HUES48 (cell line): Measurements from ENCODE around the gene XKR3.

Experiments
- H3K27ac ChIP-seq: one replicate; pipeline ENCODE4 v1.7.0; 2013; ENCODE audit warnings: low read depth, low read length, inconsistent platforms
- H3K27me3 ChIP-seq: 2 replicates; pipeline ENCODE4 v1.6.1; 2013; ENCODE audit warnings: mild to moderate bottlenecking, low read length; ENCODE audit not compliant: control insufficient read depth, insufficient read depth
- H3K36me3 ChIP-seq: 2 replicates; pipeline ENCODE4 v1.6.1; 2013; ENCODE audit warnings: low read length; ENCODE audit not compliant: control insufficient read depth, insufficient read depth
- H3K4me1 ChIP-seq: 2 replicates; pipeline ENCODE4 v1.6.1; 2013; ENCODE audit warnings: mild to moderate bottlenecking, low read length; ENCODE audit not compliant: control insufficient read depth, insufficient read depth
- H3K4me3 ChIP-seq: 2 replicates; pipeline ENCODE4 v1.5.1; 2013; ENCODE audit warnings: mild to moderate bottlenecking, low read depth, low read length
- H3K9ac ChIP-seq: 2 replicates; pipeline ENCODE4 v1.6.1; 2013; ENCODE audit warnings: mild to moderate bottlenecking, low read depth, low read length, moderate library complexity
- H3K9me3 ChIP-seq: 2 replicates; pipeline ENCODE4 v1.6.1; 2013; ENCODE audit warnings: low read length; ENCODE audit not compliant: control insufficient read depth, insufficient read depth

The XKR3 gene

DNA sequence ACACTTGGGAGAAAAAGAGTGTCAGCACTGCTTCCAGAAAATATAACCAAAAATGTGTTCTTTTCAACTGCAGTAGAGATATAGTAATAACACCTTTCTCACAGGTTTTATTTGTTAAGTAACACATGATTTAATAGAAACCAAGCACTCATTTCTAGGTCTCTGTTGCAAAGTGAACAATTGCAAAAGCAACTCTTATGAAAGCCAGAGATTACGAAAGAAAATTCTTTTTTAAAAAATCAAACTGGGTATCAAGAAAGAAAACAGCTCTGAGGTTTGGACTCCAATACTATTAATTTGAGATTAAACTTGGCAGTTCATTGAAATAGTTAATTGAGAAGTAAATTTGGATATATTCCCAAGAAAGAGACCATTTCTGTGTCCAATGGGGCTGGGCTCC, 9.8 kb upstream of the XKR3 start:
- Histone ChIP-seq H3K4me1 (peaks cover 4% of the 10 kb centered on the region; the same call in 1 of the 2 replicates), H3K27me3 (no peaks in the 10 kb centered on the region), H3K9ac (no peak overlapping the region), H3K4me3 (no peak overlapping the region), H3K36me3 (no peaks in the 10 kb centered on the region), H3K27ac (no peak overlapping the region), H3K9me3 (no peaks in the 10 kb centered on the region)

DNA sequence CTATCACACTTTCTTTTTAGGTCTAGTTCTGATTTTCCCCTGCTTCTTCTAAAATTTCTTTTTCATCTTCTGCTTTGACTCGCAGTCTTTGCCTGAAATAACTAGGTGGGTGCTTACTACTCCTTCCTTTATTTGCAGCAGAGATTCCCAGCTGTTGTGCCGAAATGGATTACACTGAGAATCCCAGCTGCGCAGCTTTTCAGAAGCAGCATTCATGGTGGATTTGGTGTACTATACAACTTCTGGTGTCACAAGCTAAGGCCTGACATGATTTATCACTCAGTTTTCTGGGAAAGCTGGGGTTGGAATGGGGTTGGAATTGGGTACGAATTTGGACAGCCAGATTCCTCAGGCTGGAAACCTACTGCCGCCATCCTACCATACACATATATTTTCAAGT, 6.0 kb upstream of the XKR3 start:
- H3K36me3 ChIP-seq: no peaks in the 10 kb centered on the region
- no peak overlapping the region for H3K4me3 ChIP-seq
- no peaks in the 10 kb centered on the region for H3K9me3 ChIP-seq
- H3K9ac ChIP-seq: no peak overlapping the region
- peaks cover 4% of the 10 kb centered on the region; the same call in 1 of the 2 replicates for H3K4me1 ChIP-seq
- H3K27me3 ChIP-seq: no peaks in the 10 kb centered on the region
- no peak overlapping the region for H3K27ac ChIP-seq

DNA sequence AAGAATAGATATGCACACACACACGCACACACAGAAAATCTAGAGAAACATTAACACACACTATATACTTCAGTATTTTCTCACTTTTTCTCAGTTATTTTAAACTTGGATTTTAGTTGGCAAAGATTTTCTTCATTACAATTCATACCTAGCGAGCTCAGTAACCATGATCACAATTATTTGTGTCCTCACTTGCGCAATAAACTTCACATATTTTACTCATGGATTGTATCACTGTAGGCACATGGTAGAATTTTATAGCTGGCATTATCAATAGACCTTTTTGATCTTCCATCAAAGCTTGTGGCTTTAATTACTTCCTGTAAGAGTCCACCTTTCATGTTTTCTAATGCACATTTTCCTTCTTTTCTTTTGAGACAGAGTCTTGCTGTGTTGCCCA, 4.8 kb upstream of the XKR3 start:
- H3K4me1 ChIP-seq: peaks cover 11% of the 10 kb centered on the region
- H3K4me3 ChIP-seq: no peak overlapping the region
- H3K27me3 ChIP-seq: no peaks in the 10 kb centered on the region
- no peaks in the 10 kb centered on the region for H3K9me3 ChIP-seq
- H3K9ac ChIP-seq: no peak overlapping the region
- no peaks in the 10 kb centered on the region for H3K36me3 ChIP-seq
- no peak overlapping the region for H3K27ac ChIP-seq

DNA sequence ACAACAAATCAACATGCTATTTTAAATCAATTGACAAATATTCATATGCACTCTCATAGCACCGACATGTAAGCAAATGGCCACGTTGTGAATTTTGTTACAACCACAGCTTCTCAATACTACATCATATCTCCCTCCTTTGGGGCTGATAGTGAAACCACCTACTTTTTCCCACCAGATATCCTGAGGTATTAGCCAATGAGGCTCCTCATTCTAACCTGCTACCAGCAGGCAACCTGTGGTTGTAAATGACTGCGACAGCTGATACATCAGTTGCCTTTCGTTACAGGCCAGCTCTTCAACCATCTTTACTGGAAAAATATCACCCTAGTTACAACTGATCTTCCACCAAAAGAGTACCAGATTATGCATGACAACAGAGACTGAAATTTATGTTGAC, 3.7 kb upstream of the XKR3 start:
- Histone ChIP-seq H3K4me1 (peaks cover 16% of the 10 kb centered on the region), H3K4me3 (no peak overlapping the region), H3K9ac (no peak overlapping the region), H3K9me3 (no peaks in the 10 kb centered on the region), H3K27me3 (no peaks in the 10 kb centered on the region), H3K36me3 (no peaks in the 10 kb centered on the region), H3K27ac (no peak overlapping the region)

DNA sequence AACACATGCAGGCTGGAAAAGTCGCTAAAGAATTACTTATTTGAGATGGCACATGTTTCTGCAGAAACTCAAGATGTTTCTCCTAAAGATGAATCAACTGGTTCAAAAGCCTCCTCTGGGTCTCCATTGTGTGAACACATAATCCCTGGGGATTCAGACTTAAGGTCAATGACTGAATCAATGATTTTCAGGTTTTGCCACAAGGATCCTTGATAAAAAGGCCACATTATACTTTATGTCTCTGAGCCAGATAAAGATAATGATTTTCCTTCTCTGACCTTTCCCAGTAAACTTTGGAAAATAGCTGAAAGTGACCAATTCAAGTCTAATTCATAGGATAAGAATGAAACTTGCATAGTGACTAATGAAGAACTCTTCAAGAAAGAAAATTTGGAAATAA, 2.3 kb upstream of the XKR3 start:
- H3K9me3 ChIP-seq: no peaks in the 10 kb centered on the region
- H3K4me3 ChIP-seq: no peak overlapping the region
- no peak overlapping the region for H3K9ac ChIP-seq
- H3K36me3 ChIP-seq: no peaks in the 10 kb centered on the region
- H3K27me3 ChIP-seq: no peaks in the 10 kb centered on the region
- peaks cover 13% of the 10 kb centered on the region for H3K4me1 ChIP-seq
- no peak overlapping the region for H3K27ac ChIP-seq

DNA sequence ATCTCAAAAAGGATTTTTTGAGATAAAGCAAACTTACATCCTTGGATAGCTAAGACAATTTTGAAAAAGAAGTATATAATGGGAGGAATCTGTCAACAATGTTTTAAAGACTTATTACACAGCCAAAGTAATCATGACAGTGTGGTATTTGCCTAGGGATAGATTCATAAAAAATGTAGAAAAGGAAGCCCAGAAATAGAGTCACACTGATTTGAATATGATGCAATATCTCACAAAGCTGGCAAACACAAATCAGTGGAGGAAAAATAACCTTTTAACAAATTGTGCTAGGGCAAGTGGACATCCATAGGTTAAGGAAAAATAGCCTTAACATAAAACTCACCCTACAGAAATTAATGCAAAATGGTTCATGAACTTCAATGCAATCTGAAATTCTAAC, 6.0 kb downstream of the XKR3 start:
- Histone ChIP-seq H3K27ac (no peak overlapping the region), H3K4me1 (no peaks in the 10 kb centered on the region), H3K9me3 (no peaks in the 10 kb centered on the region), H3K36me3 (no peaks in the 10 kb centered on the region), H3K27me3 (no peaks in the 10 kb centered on the region), H3K4me3 (no peak overlapping the region), H3K9ac (no peak overlapping the region)

DNA sequence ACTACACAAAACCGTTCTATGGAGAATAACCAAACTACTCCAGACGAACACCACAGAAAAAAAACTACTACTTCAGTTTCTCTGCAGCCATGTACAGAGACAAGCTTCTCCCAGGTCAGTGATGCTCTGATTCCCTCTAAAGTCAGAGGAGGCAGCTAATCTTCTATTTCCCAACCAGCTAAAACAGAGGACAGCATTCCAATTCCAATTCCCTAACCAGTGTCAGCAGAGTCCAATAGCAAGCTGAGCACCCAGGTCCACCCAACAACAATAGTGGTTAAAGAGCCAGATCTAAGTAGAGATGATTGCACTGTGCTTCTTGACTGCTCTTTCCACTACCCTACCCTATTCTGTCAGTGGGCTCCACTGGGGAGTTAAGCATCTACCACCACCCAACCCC, 6.7 kb downstream of the XKR3 start:
- H3K27me3 ChIP-seq: no peaks in the 10 kb centered on the region
- no peak overlapping the region for H3K9ac ChIP-seq
- no peaks in the 10 kb centered on the region for H3K9me3 ChIP-seq
- no peak overlapping the region for H3K4me3 ChIP-seq
- H3K4me1 ChIP-seq: no peaks in the 10 kb centered on the region
- no peak overlapping the region for H3K27ac ChIP-seq
- no peaks in the 10 kb centered on the region for H3K36me3 ChIP-seq

DNA sequence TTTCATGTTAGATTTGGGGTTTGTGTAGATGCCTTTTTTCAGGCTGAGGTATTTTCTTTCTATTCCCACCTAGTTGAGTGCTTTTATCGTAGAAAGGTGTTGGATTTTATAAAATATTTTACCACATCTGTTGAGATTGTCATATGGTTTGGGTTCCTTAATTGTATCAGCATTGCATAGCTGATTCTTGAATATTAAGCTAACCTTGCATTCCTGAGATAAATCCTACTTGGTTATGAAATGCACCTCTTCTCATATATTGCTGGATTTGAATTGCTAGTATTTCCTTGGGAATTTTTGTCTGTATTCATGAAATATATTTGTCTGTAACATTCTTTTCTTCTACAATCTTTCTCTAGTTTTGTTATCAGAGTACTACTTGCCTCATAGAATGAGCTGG, 10.1 kb downstream of the XKR3 start:
- H3K4me1 ChIP-seq: no peaks in the 10 kb centered on the region
- no peak overlapping the region for H3K4me3 ChIP-seq
- H3K9ac ChIP-seq: no peak overlapping the region
- no peaks in the 10 kb centered on the region for H3K9me3 ChIP-seq
- H3K27ac ChIP-seq: no peak overlapping the region
- no peaks in the 10 kb centered on the region for H3K27me3 ChIP-seq
- no peaks in the 10 kb centered on the region for H3K36me3 ChIP-seq

DNA sequence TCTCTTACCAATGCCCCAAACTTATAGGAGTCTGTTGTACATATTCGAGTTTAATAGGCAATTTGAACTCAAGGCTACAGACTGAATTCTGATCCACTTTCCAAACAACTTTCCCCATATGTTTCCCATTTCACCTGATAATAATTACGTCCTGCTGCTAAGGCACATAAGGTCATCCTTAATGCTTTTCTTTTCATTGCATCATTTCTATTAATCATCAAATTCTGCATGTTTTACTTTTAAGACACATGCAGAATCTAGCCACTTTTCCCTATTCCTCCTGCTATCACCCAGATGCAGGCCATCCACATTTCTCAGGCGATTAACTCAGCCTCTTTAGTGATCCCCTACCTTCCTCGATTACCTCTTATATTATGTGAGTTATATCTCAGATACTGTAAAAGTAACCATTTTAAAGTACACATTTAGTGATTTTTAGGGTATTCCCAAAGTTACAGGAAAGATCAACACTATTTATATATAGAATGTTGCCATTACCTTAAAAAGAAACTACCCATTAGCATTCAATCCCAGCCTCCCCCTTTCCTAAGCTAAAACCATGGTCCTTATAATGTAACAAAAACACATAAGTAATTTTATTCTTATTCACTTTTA, 14.9 kb downstream of the XKR3 start:
- H3K4me1 ChIP-seq: peaks cover 32% of the 10 kb centered on the region
- no peaks in the 10 kb centered on the region for H3K27me3 ChIP-seq
- no peak overlapping the region for H3K9ac ChIP-seq
- H3K36me3 ChIP-seq: no peaks in the 10 kb centered on the region
- no peak overlapping the region for H3K4me3 ChIP-seq
- H3K27ac ChIP-seq: no peak overlapping the region
- H3K9me3 ChIP-seq: no peaks in the 10 kb centered on the region

DNA sequence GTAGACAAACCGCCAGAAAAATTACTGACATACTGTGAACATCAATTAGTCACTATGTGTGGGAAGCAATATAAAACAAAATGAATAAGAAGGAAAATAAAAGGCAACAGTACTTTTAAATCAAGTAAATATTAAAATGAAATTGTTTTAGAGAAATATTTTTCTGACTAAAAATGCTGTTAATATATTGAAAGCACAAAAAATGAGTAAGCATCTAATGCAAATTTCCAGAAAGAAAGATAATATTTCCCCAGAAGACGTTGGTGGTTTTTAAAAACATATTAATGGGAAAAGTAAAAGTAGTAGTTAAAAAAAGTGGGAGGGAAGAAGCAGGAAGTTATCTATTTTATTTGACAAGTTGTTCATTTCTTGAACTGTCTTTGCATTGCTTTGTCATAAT, 16.5 kb downstream of the XKR3 start:
- H3K9me3 ChIP-seq: no peaks in the 10 kb centered on the region
- no peaks in the 10 kb centered on the region for H3K27me3 ChIP-seq
- H3K27ac ChIP-seq: no peak overlapping the region
- H3K36me3 ChIP-seq: no peaks in the 10 kb centered on the region
- peaks cover 40% of the 10 kb centered on the region for H3K4me1 ChIP-seq
- H3K9ac ChIP-seq: no peak overlapping the region
- no peak overlapping the region for H3K4me3 ChIP-seq

DNA sequence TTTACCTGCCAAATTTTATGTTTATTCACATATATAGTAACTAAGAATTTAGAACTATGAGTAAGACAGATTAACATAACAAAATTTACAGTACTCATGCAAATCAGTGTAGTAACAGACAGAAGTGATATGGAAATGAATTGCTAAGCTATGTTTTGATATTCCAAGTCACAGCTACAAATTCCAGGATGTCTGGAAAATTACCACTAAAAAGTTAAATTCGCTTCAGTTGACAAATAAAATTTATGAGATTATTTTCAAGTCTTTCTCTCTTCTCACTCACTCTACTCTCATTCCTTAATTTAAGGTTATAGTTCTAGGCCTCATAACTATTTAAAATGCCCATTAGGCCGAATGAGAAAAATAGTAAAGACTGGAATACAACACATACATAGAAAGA, 18.1 kb downstream of the XKR3 start:
- Histone ChIP-seq H3K4me3 (peak overlapping the region; percentile 17; the same call in 1 of the 2 replicates), H3K36me3 (no peaks in the 10 kb centered on the region), H3K9ac (no peak overlapping the region), H3K4me1 (peaks cover 42% of the 10 kb centered on the region), H3K27ac (peak overlapping the region; percentile 33), H3K27me3 (no peaks in the 10 kb centered on the region), H3K9me3 (no peaks in the 10 kb centered on the region)

DNA sequence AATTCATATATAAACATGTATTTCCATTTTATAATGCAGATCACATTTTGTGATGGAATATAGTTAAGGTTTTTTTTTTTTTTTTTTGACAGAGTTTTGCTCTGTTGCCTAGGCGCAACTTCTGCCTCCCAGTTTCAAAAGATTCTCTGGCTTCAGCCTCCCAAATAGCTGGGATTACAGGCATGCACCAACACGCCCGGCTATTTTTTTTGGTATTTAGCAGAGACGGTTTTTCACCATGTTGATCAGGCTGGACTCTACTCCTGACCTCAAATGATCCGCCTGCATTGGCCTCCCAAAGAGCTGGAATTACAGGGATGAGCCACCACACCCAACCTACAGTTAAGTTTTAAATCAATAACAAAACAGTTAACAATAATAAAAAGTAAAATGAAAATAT, 18.8 kb downstream of the XKR3 start:
- Histone ChIP-seq H3K4me1 (peaks cover 42% of the 10 kb centered on the region), H3K9me3 (no peaks in the 10 kb centered on the region), H3K27ac (peak overlapping the region; percentile 33), H3K4me3 (no peak overlapping the region), H3K36me3 (no peaks in the 10 kb centered on the region), H3K9ac (no peak overlapping the region), H3K27me3 (no peaks in the 10 kb centered on the region)
